K562 (cell line): ENCODE data around the gene PPTC7. TPM values are rescaled to one million over a fixed set of nuclear protein-coding genes. Genes with fewer than 3 reads are reported as not detected.

ENCODE experiments used
- ATAC-seq: fragments of 200-7000 bp; cut with Tn5 transposase; 3 replicates; pipeline ENCODE4 v1.9.1; 2020; ENCODE audit warnings: moderate library complexity
- BruUV-seq: library from RNA; stranded (reverse); fragments of 400-500 nt; replicated peaks from 2 replicates; lab custom pipeline; 2021; lab: Mats Ljungman, UMichigan
- CTCF ChIA-PET: fragments of 300-600 bp; formaldehyde crosslinking; extraction: SDS; loops from one replicate; lab custom pipeline; 2021; ENCODE audit warnings: low intra/inter-chr PET ratio; lab: Yijun Ruan, JAX
- POLR2A ChIA-PET: fragments of 300-600, 350-650 bp; sonication (Branson Sonifier 250); formaldehyde crosslinking; extraction: SDS; loops from one replicate; lab custom pipeline; 2021; ENCODE audit warnings: antibody characterized with exemption, inconsistent platforms; lab: Yijun Ruan, JAX
- DNase-seq, 4 experiments: peaks; one replicate each; pipeline versions ENCODE4 v3.0.0 to v3.0.0-alpha.2; 2011 to 2018; ENCODE audit warnings: low spot score in 3 of 4, mixed read lengths in 3 of 4; ENCODE audit errors: extremely low read depth in 1 of 4
- FAIRE-seq: peaks from 2 replicates; lab custom pipeline; 2011; peaks lifted over from hg19 to GRCh38; lab: Jason Lieb, UNC
- H2AFZ ChIP-seq: 2 replicates; pipeline ENCODE4 v1.6.0; 2011; ENCODE audit warnings: low read depth, low read length, control low read depth, inconsistent platforms
- H3K27ac ChIP-seq: fragments of 200-600 bp; 3 replicates; pipeline ENCODE4 v1.8.0; 2011; ENCODE audit warnings: low read depth, mild to moderate bottlenecking, control low read depth, inconsistent platforms, low read length, moderate library complexity, mixed read lengths; ENCODE audit errors: extremely low read depth
- H3K27me3 ChIP-seq, 2 experiments: fragments of 300-600 bp in 1 of 2; 2 replicates in 1 of 2; 3 replicates in 1 of 2; pipeline versions ENCODE4 v1.6.0 to v1.8.0; 2011; ENCODE audit warnings: inconsistent platforms in 2 of 2, low read length in 2 of 2, mild to moderate bottlenecking in 1 of 2, mixed read lengths in 1 of 2, moderate library complexity in 1 of 2; ENCODE audit not compliant: control insufficient read depth in 2 of 2, insufficient read depth in 2 of 2
- H3K36me3 ChIP-seq: fragments of 300-600 bp; 3 replicates; pipeline ENCODE4 v1.8.0; 2011; ENCODE audit warnings: mild to moderate bottlenecking, low read length, inconsistent platforms; ENCODE audit not compliant: control insufficient read depth, insufficient read depth
- H3K4me1 ChIP-seq, 2 experiments: fragments of 200-600 bp in 1 of 2; replicated peaks in 1 of 2; 2 replicates in 1 of 2; 3 replicates in 1 of 2; pipeline versions ENCODE4 v1.5.1 to v1.8.0; 2011; ENCODE audit warnings: inconsistent platforms in 2 of 2, low read length in 2 of 2, mild to moderate bottlenecking in 1 of 2, mixed read lengths in 1 of 2, moderate library complexity in 1 of 2; ENCODE audit not compliant: control insufficient read depth in 2 of 2, insufficient read depth in 2 of 2
- H3K4me2 ChIP-seq: 2 replicates; pipeline ENCODE4 v1.6.1; 2011; ENCODE audit warnings: low read length, control low read depth, inconsistent platforms, mixed read lengths; ENCODE audit not compliant: insufficient read depth
- H3K4me3 ChIP-seq: fragments of 200-600 bp; sonication (generic), shearing (Covaris generic); 2 replicates; pipeline ENCODE4 v1.5.1; 2016; ENCODE audit warnings: control low read depth, inconsistent platforms
- H3K79me2 ChIP-seq: fragments of 200-600 bp; 3 replicates; pipeline ENCODE4 v1.8.0; 2011; ENCODE audit warnings: low read length, inconsistent platforms; ENCODE audit not compliant: control insufficient read depth, insufficient read depth
- H3K9ac ChIP-seq, 2 experiments: 2 replicates each; pipeline versions ENCODE4 v1.6.0 to v1.6.1; 2011; ENCODE audit warnings: low read depth in 2 of 2, low read length in 2 of 2, control low read depth in 1 of 2, inconsistent platforms in 1 of 2, mild to moderate bottlenecking in 1 of 2, mixed read lengths in 1 of 2; ENCODE audit not compliant: insufficient read depth in 1 of 2
- H3K9me1 ChIP-seq: one replicate; pipeline ENCODE4 v1.6.0; 2011; ENCODE audit warnings: inconsistent platforms, mild to moderate bottlenecking, low read length, moderate library complexity; ENCODE audit not compliant: control insufficient read depth, insufficient read depth
- H3K9me3 ChIP-seq: replicated peaks from 2 replicates; pipeline ENCODE4 v1.5.1; 2011; ENCODE audit warnings: low read depth, low read length, inconsistent platforms; ENCODE audit not compliant: control insufficient read depth, insufficient read depth
- H4K20me1 ChIP-seq: replicated peaks from 2 replicates; pipeline ENCODE4 v1.6.1; 2011; ENCODE audit warnings: low read length, inconsistent platforms, mixed read lengths; ENCODE audit not compliant: control insufficient read depth, insufficient read depth
- DNMT1 ChIP-seq: fragments of 450-650 bp; IDR thresholded peaks from 2 replicates; pipeline ENCODE4 v1.6.1; 2016; ENCODE audit warnings: antibody characterized with exemption, mild to moderate bottlenecking
- ESRRA ChIP-seq: fragments of 450-650 bp; IDR thresholded peaks from 2 replicates; pipeline ENCODE4 v1.6.1; 2014; ENCODE audit warnings: low read depth, mild to moderate bottlenecking, moderate library complexity, borderline replicate concordance
- FOSL1 ChIP-seq: fragments of 200-800 bp; sonication (Bioruptor generic); conservative IDR thresholded peaks from 2 replicates; pipeline ENCODE4 v1.6.1; 2016; ENCODE audit warnings: missing genetic modification characterization, missing compliant biosample characterization
- JUND ChIP-seq, 2 experiments: IDR thresholded peaks; 2 replicates in 1 of 2; 3 replicates in 1 of 2; pipeline ENCODE4 v1.6.1; 2011; ENCODE audit warnings: borderline replicate concordance in 2 of 2, low read depth in 2 of 2, low read length in 2 of 2, improper control_type of control experiment in 1 of 2, missing biosample characterization in 1 of 2, missing genetic modification characterization in 1 of 2, missing genetic modification reagents in 1 of 2
- KLF16 ChIP-seq: IDR thresholded peaks from 2 replicates; pipeline ENCODE4 v1.6.1; 2016; ENCODE audit warnings: antibody characterized with exemption
- MEIS2 ChIP-seq: fragments of 450-650 bp; IDR thresholded peaks from 2 replicates; pipeline ENCODE4 v1.6.1; 2014; ENCODE audit warnings: mild to moderate bottlenecking; ENCODE audit not compliant: partially characterized antibody
- MYC ChIP-seq, 2 experiments: fragments of 250-450 bp in 1 of 2; sonication (Bioruptor Pico) in 1 of 2; IDR thresholded peaks; 2 replicates each; pipeline versions ENCODE4 v1.5.1 to v1.6.1; 2012 to 2021; ENCODE audit warnings: low read depth in 2 of 2, borderline replicate concordance in 1 of 2, improper control_type of control experiment in 1 of 2, low read length in 1 of 2, mild to moderate bottlenecking in 1 of 2, moderate library complexity in 1 of 2
- PPARD ChIP-seq: fragments of 250-450 bp; sonication (Bioruptor Pico); IDR thresholded peaks from 2 replicates; pipeline ENCODE4 v1.8.0; 2022; ENCODE audit warnings: inconsistent platforms, mild to moderate bottlenecking, moderate library complexity
- SMARCC2 ChIP-seq: fragments of 450-650 bp; IDR thresholded peaks from 2 replicates; pipeline ENCODE4 v1.6.1; 2017; ENCODE audit warnings: antibody characterized with exemption, moderate library complexity, mild to moderate bottlenecking, low read depth
- ZFX ChIP-seq: sonication (generic); formaldehyde crosslinking; IDR thresholded peaks from 2 replicates; pipeline ENCODE4 v1.8.0; 2022; ENCODE audit warnings: mild to moderate bottlenecking, missing genetic modification reagents, moderate library complexity
- WGBS: fragments of 100-300 bp; shearing (Covaris generic); methylation state at CpG from one replicate; pipeline ENCODE4 v1.1.6; 2016; ENCODE audit warnings: low coverage, mixed read lengths; ENCODE audit not compliant: insufficient coverage; ENCODE audit errors: missing lambda C conversion rate; 5-methylcytosine and 5-hydroxymethylcytosine counted together
- in situ Hi-C: fragments of 300-500 bp; cut with MboI; formaldehyde crosslinking; loops from 4 replicates; pipeline ENCODE4 v1.15.0; 2018; ENCODE audit warnings: inconsistent platforms, mixed read lengths
- intact Hi-C: fragments of 100-400 bp; cut with micrococcal nuclease; formaldehyde crosslinking; loops from 2 replicates; pipeline ENCODE4 v1.14.2; 2022
- polyA plus RNA-seq, 8 experiments: library from polyadenylated mRNA; depleted of rRNA in 4 of 8; stranded (reverse) in 5 of 8; unstranded in 3 of 8; fragments of >200 nt; fragmentation: Nextera tagmentation in 2 of 8; fragmentation: Illumina TruSeq in 1 of 8; extraction: Ambion mirVana in 2 of 8; extraction: Trizol in 1 of 8; gene quantifications; 2 replicates each; pipeline versions ENCODE4 v1.2.1 to v1.2.3, GENCODE V29; 2011 to 2014; ENCODE audit warnings: inconsistent platforms in 1 of 8, missing spikeins in 1 of 8
- total RNA-seq, 7 experiments: library from RNA; depleted of rRNA in 6 of 7; stranded (reverse); fragments of >200 nt in 6 of 7; fragmentation: Illumina TruSeq in 2 of 7; extraction: Trizol in 2 of 7; gene quantifications; 2 replicates each; pipeline versions ENCODE4 v1.2.1 to v1.2.3, GENCODE V29; 2011 to 2021; ENCODE audit warnings: low replicate concordance in 1 of 7
- TF ChIP-seq, protein P1 (sequence below): sonication (generic); IDR thresholded peaks from 2 replicates; pipeline ENCODE4 v1.6.1; 2016
- TF ChIP-seq, protein P2 (sequence below), 2 experiments: fragments of 450-650 bp; IDR thresholded peaks; 2 replicates each; pipeline ENCODE4 v1.6.1; 2018; ENCODE audit warnings: mild to moderate bottlenecking in 2 of 2, low read depth in 1 of 2; ENCODE audit not compliant: partially characterized antibody in 2 of 2

Gene PPTC7
- total and polyA plus RNA-seq, 9 of the 15 experiments (the other 6 are each of a cell fraction or from before 2014, with no cell fraction given), result 2.6 to 23.1 (median 11.9) TPM

DNA sequence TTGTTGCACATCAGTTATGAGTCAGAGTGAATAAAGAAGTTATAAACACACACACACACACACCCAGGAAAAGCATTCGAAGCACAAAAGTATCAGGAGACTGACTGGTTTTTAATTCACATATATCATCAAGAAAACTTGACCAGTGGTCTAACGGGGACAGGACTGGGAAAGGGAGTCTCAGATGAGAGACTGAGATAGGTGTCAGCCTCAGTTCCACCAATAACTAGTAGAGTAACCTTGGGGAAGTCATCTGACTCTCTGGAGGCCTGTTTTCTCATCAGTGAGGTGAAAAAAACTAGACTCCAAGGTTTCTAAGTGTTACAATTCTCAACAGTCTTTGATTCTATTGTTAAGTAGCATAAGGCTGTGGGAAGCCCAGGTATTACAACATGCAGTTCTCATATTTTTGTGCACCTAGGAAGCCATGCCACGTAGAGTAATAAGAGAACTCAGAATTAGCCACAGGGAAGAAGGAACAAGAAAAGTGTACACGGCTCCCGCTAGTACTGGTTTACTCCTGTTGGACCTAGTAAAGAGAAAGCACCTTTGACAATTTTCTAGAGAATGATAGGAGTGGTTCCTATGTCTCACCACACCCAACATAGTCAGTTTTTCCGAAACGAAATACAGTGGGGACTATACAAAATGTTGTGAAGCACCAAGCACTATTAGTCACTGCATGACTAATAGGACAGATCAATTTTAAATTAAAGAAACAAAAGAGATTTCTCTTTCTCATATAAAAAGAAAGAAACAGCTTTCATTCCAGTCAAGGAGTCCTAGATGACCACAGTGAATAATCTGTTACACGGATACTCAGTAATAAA is 5.0 kb downstream of the PPTC7 start:
- H3K9ac ChIP-seq, result peak overlapping the region in 1 of 2 experiments; percentile 59; a peak in 2 of 4 replicates
- POLR2A ChIA-PET, result interaction anchor here (0.5 to 0.9 kb wide), 2 partner anchors 19 to 148 kb away, joined by 3 read pairs; no protein-coding TSS in a partner anchor
- no peaks in the 10 kb centered on the region for H3K27me3 ChIP-seq
- intact Hi-C loops (no loop called here), in situ Hi-C loops (no loop called here)
- BruUV-seq, result no TSS peak
- peak in 2 of 4 experiments; percentile 31 to 34 for DNase-seq
- no peak for FAIRE-seq
- WGBS, result 4% methylated on average over 8 of the region's 8 CpGs
- H3K9me3 ChIP-seq, result peaks cover 3% of the 10 kb centered on the region; the same call in 1 of the 2 replicates
- peaks cover 4% of the 10 kb centered on the region; the same call in 2 of the 3 replicates for H3K36me3 ChIP-seq
- peak overlapping the region; percentile 52; the same call in 1 of the 2 replicates for H2AFZ ChIP-seq
- ATAC-seq, result peak; percentile 27
- peak overlapping the region; percentile 73 for H3K27ac ChIP-seq
- no peaks in the 10 kb centered on the region for H3K9me1 ChIP-seq
- CTCF ChIA-PET, result no interaction called here
- H3K79me2 ChIP-seq, result peaks cover 100% of the 10 kb centered on the region
- peak overlapping the region; percentile 53 for H3K4me2 ChIP-seq
- H3K4me3 ChIP-seq, result no peak overlapping the region; the same call in 1 of the 2 replicates
- peaks cover 25 to 32% of the 10 kb centered on the region in 2 experiments for H3K4me1 ChIP-seq
- H4K20me1 ChIP-seq, result peaks cover 27% of the 10 kb centered on the region
- TF ChIP-seq MYC (IDR thresholded peaks at IDR 0.05; ENCODE audit: low read depth, low read length) (0 out of 2 replicates have a peak, but pooled peaks have one; percentile 12), MYC (CRISPR knock-in tag; IDR thresholded peaks at IDR 0.05; ENCODE audit: borderline replicate concordance, low read depth) (no peak), FOSL1 (tag) (peak; percentile 82), JUND (IDR thresholded peaks at IDR 0.05; ENCODE audit: borderline replicate concordance, low read depth, low read length) (peak; percentile 64; the same call in 1 of the 2 replicates), JUND (tag; IDR thresholded peaks at IDR 0.05; ENCODE audit: borderline replicate concordance, low read depth, low read length) (peak; percentile 38; the same call in 2 of the 3 replicates), ZFX (CRISPR knock-in tag) (peak; percentile 24; the same call in 1 of the 2 replicates), SMARCC2 (peak; percentile 24; the same call in 1 of the 2 replicates), ESRRA (0 out of 2 replicates have a peak, but pooled peaks have one; percentile 36), MEIS2 (peak; percentile 7), KLF16 (peak; percentile 59), DNMT1 (no peak), PPARD (CRISPR knock-in tag) (no peak)
- TF ChIP-seq, protein P1, sequence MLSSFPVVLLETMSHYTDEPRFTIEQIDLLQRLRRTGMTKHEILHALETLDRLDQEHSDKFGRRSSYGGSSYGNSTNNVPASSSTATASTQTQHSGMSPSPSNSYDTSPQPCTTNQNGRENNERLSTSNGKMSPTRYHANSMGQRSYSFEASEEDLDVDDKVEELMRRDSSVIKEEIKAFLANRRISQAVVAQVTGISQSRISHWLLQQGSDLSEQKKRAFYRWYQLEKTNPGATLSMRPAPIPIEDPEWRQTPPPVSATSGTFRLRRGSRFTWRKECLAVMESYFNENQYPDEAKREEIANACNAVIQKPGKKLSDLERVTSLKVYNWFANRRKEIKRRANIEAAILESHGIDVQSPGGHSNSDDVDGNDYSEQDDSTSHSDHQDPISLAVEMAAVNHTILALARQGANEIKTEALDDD, result peak; percentile 87
- TF ChIP-seq, protein P2, sequence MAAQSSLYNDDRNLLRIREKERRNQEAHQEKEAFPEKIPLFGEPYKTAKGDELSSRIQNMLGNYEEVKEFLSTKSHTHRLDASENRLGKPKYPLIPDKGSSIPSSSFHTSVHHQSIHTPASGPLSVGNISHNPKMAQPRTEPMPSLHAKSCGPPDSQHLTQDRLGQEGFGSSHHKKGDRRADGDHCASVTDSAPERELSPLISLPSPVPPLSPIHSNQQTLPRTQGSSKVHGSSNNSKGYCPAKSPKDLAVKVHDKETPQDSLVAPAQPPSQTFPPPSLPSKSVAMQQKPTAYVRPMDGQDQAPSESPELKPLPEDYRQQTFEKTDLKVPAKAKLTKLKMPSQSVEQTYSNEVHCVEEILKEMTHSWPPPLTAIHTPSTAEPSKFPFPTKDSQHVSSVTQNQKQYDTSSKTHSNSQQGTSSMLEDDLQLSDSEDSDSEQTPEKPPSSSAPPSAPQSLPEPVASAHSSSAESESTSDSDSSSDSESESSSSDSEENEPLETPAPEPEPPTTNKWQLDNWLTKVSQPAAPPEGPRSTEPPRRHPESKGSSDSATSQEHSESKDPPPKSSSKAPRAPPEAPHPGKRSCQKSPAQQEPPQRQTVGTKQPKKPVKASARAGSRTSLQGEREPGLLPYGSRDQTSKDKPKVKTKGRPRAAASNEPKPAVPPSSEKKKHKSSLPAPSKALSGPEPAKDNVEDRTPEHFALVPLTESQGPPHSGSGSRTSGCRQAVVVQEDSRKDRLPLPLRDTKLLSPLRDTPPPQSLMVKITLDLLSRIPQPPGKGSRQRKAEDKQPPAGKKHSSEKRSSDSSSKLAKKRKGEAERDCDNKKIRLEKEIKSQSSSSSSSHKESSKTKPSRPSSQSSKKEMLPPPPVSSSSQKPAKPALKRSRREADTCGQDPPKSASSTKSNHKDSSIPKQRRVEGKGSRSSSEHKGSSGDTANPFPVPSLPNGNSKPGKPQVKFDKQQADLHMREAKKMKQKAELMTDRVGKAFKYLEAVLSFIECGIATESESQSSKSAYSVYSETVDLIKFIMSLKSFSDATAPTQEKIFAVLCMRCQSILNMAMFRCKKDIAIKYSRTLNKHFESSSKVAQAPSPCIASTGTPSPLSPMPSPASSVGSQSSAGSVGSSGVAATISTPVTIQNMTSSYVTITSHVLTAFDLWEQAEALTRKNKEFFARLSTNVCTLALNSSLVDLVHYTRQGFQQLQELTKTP (IDR thresholded peaks at IDR 0.05; ENCODE audit: low read depth in 1 of 2, partially characterized antibody in 2 of 2), result peak in 1 of 2 experiments; percentile 8
